ENCODE data around the gene ELMO1. TPM values are rescaled to one million over a fixed set of nuclear protein-coding genes. Genes with fewer than 3 reads are reported as not detected.

Gene ELMO1
- total RNA-seq, 1 experiment from 2014 or later = 7.8 TPM

DNA sequence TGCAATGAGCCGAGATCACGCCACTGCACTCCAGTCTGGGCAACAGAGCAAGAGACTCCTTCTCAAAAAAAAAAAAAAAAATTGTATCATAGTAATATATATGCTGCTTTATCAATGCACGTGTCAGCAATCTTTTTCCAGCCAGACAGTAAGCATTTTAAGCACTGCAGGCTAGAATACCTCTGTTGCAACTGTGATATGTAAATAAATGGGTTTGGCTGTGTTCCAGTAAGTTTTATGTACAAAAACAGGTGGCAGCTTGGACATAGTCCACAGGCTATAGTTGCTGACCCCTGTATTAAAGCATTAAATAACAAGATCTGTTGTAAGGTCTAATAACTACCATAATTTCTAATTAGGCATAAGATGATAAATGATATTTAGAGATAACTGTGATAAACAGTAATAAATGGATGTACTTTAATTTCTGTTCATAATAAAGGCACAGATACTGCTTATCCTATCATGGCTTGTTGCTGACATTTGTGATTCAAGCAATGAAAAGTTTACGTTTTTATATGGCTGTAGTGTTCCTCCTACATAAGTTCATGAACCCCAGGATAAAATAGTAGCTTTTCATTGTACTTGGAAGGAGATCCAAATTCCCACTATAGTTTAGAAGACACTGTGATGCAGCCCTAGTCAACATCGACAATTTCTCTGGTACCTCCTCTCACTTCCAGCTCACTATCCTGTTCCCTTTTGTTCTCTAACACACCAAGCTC, 161.4 kb downstream of the ELMO1 start:
- Histone ChIP-seq H4K8ac (replicated peaks; ENCODE audit: insufficient read length, low read depth, low read length) (no peak overlapping the region), H3K9me3 (ENCODE audit: control insufficient read depth, low read depth, low read length) (no peaks in the 10 kb centered on the region), H2BK20ac (ENCODE audit: low read depth, low read length, poor library complexity, severe bottlenecking) (no peak overlapping the region), H2BK12ac (ENCODE audit: insufficient read length, low read depth, low read length) (no peak overlapping the region), H3K9ac (ENCODE audit: extremely low read depth, insufficient read length, low read length) (no peak overlapping the region), H2AFZ (ENCODE audit: low read length) (no peak overlapping the region), H2BK15ac (ENCODE audit: low read depth, low read length) (no peak overlapping the region), H3K23me2 (ENCODE audit: insufficient read length, low read depth, low read length, poor library complexity, severe bottlenecking) (no peaks in the 10 kb centered on the region), H4K20me1 (ENCODE audit: control insufficient read depth, insufficient read depth, insufficient read length) (no peaks in the 10 kb centered on the region), H2BK120ac (ENCODE audit: low read depth, low read length, poor library complexity, severe bottlenecking) (no peak overlapping the region), H2AK5ac (ENCODE audit: insufficient read length, low read length) (no peak overlapping the region), H3K56ac (ENCODE audit: insufficient read length, low read depth, low read length) (no peak overlapping the region), H3K14ac (ENCODE audit: insufficient read depth, low read length) (no peak overlapping the region), H3K4me2 (ENCODE audit: insufficient read depth, insufficient read length, low read length) (no peak overlapping the region), H3K79me2 (ENCODE audit: insufficient read depth, low read length) (no peaks in the 10 kb centered on the region), H3K4me1 (ENCODE audit: insufficient read depth, low read length) (no peaks in the 10 kb centered on the region; the same call in 1 of the 2 replicates), H3K79me1 (ENCODE audit: insufficient read depth, low read depth, low read length, poor library complexity, severe bottlenecking) (no peaks in the 10 kb centered on the region), H3K23ac (ENCODE audit: insufficient read length, low read depth, low read length) (no peak overlapping the region), H3K4ac (ENCODE audit: low read depth, low read length) (no peak overlapping the region), H3K27me3 (ENCODE audit: insufficient read depth, low read length) (no peaks in the 10 kb centered on the region), H3K27ac (ENCODE audit: insufficient read length, low read depth, low read length) (no peak overlapping the region), H4K5ac (ENCODE audit: insufficient read length, low read depth, low read length) (no peak overlapping the region), H3T11ph (ENCODE audit: low read length) (no peak overlapping the region), H2BK5ac (ENCODE audit: insufficient read length, low read length) (no peak overlapping the region), H3K18ac (ENCODE audit: insufficient read length, low read depth, low read length) (no peak overlapping the region), H4K91ac (ENCODE audit: insufficient read length, low read depth, low read length) (no peak overlapping the region)
- no peak overlapping the region for H3K4me3 Mint-ChIP-seq
- H3K27me3 Mint-ChIP-seq (ENCODE audit: low read depth) = no peaks in the 10 kb centered on the region; the same call in 1 of the 2 replicates
- no peak for DNase-seq
- no peak for TF ChIP-seq CTCF (conservative IDR thresholded peaks at IDR 0.05)
- peaks cover 5 to 6% (median 5%) of the 10 kb centered on the region in 3 experiments for H3K36me3 Mint-ChIP-seq (ENCODE audit: insufficient read depth in 1 of 3, low read depth in 3 of 3)
- H3K4me1 Mint-ChIP-seq = peaks cover 14 to 21% of the 10 kb centered on the region in 2 experiments
- peaks cover 4 to 6% of the 10 kb centered on the region in 2 experiments for H3K9me3 Mint-ChIP-seq
- no peak overlapping the region for H3K27ac Mint-ChIP-seq
- no CpG with 5 or more reads among the region's 5 CpGs for WGBS (ENCODE audit: extremely low coverage, insufficient read length, low lambda C conversion rate)
